Lung (tissue), 12 donors: ENCODE results near the gene NCAN. TPM values are rescaled to one million over a fixed set of nuclear protein-coding genes. Genes with fewer than 3 reads are reported as not detected.

Experiments
- ATAC-seq: fragments of 200-7000 bp; cut with Tn5 transposase; one replicate; pipeline ENCODE4 v1.9.1; 2020; ENCODE audit warnings: moderate number of reproducible peaks; ENCODE audit not compliant: insufficient read depth, low FRiP score
- DNase-seq, 3 donors: peaks; one replicate each; pipeline ENCODE4 v3.0.0-alpha.2; 2013 to 2017
- H3K27ac ChIP-seq, 2 donors: one replicate each; pipeline ENCODE4 v1.5.1; 2013; ENCODE audit warnings: mild to moderate bottlenecking in 2 of 2, moderate library complexity in 2 of 2, control low read depth in 1 of 2, inconsistent platforms in 1 of 2, low read depth in 1 of 2, low read length in 1 of 2
- H3K27me3 ChIP-seq, 3 donors: one replicate each; pipeline ENCODE4 v1.5.1; 2013; ENCODE audit warnings: low read length in 2 of 3; ENCODE audit not compliant: control insufficient read depth in 3 of 3, insufficient read depth in 3 of 3
- H3K36me3 ChIP-seq, 4 donors: one replicate each; pipeline ENCODE4 v1.5.1; 2013; ENCODE audit warnings: low read length in 4 of 4, mild to moderate bottlenecking in 1 of 4, moderate library complexity in 1 of 4; ENCODE audit not compliant: control insufficient read depth in 4 of 4, insufficient read depth in 4 of 4
- H3K4me1 ChIP-seq, 5 donors: one replicate each; pipeline ENCODE4 v1.5.1; 2013; ENCODE audit warnings: low read length in 5 of 5, mild to moderate bottlenecking in 2 of 5, moderate library complexity in 1 of 5; ENCODE audit not compliant: control insufficient read depth in 5 of 5, insufficient read depth in 5 of 5
- H3K4me3 ChIP-seq: one replicate; pipeline ENCODE4 v1.5.1; 2013; ENCODE audit warnings: mild to moderate bottlenecking, control low read depth, moderate library complexity
- H3K9ac ChIP-seq, 2 donors: one replicate each; pipeline ENCODE4 v1.5.1; 2013; ENCODE audit warnings: low read length in 2 of 2, control low read depth in 1 of 2; ENCODE audit not compliant: insufficient read depth in 1 of 2
- H3K9me3 ChIP-seq, 4 donors: one replicate each; pipeline ENCODE4 v1.5.1; 2013; ENCODE audit warnings: low read length in 3 of 4, mild to moderate bottlenecking in 1 of 4, moderate library complexity in 1 of 4; ENCODE audit not compliant: control insufficient read depth in 4 of 4, insufficient read depth in 3 of 4
- CTCF ChIP-seq: IDR thresholded peaks from 2 replicates; pipeline ENCODE4 v1.5.1; 2012; ENCODE audit warnings: mild to moderate bottlenecking; ENCODE audit errors: control extremely low read depth, extremely low read depth
- WGBS, 2 donors: extraction: QIAGEN DNeasy Blood & Tissue Kit; methylation state at CpG; one replicate each; pipeline ENCODE4 v1.1.7; 2013; 5-methylcytosine and 5-hydroxymethylcytosine counted together
- polyA plus RNA-seq, 2 donors: library from polyadenylated mRNA; stranded (reverse); fragments of 200-250 nt; gene quantifications; one replicate each; pipeline ENCODE4 v1.2.1, GENCODE V29; 2013
- total RNA-seq, 2 donors: library from RNA; depleted of rRNA in 1 of 2; stranded (reverse); fragments of >200 nt in 1 of 2; gene quantifications; one replicate each; pipeline ENCODE4 v1.2.1, GENCODE V29; 2014 to 2021
- donor health status: control.
- donor health status: control.
- donor health status: Bipolar disorder and iron deficiency.
- donor health status: healthy.
- donor health status: DM: yes; HTN: yes; CAD: no.

NCAN gene
- total and polyA plus RNA-seq, 4 donors = 0.01 to 0.06 (median 0.03) TPM; not detected in 1

DNA sequence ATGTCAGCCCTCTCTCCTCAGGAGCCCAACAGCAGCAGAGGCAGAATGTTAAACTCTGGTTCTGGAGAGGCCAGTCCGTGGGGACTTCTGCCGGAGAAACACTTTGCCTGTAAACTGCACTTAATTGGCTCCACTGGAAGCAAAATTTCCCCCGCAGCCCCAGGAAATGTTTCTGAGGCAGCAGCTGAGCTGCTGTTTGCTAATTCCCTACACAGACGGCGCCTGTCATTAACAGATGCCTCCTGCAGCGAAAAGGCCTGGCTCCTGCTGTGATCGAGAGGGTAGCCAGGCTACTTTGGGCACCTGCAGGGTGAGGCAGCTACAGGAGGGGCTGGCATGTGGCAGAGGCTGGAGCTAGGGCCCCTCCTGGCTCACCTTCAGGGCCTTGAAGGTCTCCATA lies 66.6 kb downstream of the NCAN start:
- WGBS, 2 donors = 96 to 97% methylated on average over 7 of the region's 7 CpGs
- H3K27ac ChIP-seq = no peak overlapping the region
- no peak for TF ChIP-seq CTCF
- no peak for ATAC-seq
- no peak overlapping the region for H3K4me3 ChIP-seq
- H3K27me3 ChIP-seq = no peaks in the 10 kb centered on the region
- H3K9me3 ChIP-seq = peaks cover 0 to 6% (median 0%) of the 10 kb centered on the region in 4 donors
- H3K9ac ChIP-seq = no peak overlapping the region
- peaks cover 0 to 13% (median 6%) of the 10 kb centered on the region in 5 donors for H3K4me1 ChIP-seq
- DNase-seq = no peak
- peaks cover 4 to 60% (median 12%) of the 10 kb centered on the region in 4 donors for H3K36me3 ChIP-seq

DNA sequence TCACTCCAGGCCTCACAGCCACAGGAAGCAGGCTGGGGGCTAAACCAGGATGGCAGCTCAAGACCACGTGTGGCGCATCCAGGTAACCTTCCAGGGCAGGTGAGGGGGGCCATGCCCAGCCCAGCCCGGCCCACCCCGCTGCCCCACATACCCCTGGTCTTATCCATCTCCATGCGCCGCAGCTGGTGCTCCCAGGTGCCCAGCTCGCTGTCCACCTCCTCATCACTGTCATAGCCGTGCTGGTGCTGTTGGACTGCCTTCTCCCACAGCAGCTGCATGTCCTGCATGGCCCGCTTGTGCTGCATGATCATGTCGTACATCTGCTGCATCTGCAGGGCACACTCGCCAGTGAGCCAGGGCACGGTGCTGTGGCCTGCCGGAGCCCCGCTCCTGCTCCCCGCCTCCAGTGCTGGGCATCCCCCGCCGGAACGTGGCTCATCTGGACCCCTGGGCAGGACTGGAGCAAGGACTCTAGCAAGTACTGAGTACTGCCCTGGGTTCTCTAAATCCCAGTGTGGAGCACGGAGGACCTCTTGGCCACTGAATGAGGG lies 67.4 kb downstream of the NCAN start:
- no peaks in the 10 kb centered on the region for H3K27me3 ChIP-seq
- no peak overlapping the region for H3K9ac ChIP-seq
- WGBS, 2 donors = 93 to 97% methylated on average over 19 of the region's 19 CpGs
- H3K27ac ChIP-seq = no peak overlapping the region
- DNase-seq (no peak), ATAC-seq (no peak)
- H3K4me1 ChIP-seq = peaks cover 0 to 5% (median 2%) of the 10 kb centered on the region in 5 donors
- no peak overlapping the region for H3K4me3 ChIP-seq
- TF ChIP-seq CTCF = no peak
- peaks cover 4 to 66% (median 15%) of the 10 kb centered on the region in 4 donors for H3K36me3 ChIP-seq
- peaks cover 0 to 6% (median 0%) of the 10 kb centered on the region in 4 donors for H3K9me3 ChIP-seq

DNA sequence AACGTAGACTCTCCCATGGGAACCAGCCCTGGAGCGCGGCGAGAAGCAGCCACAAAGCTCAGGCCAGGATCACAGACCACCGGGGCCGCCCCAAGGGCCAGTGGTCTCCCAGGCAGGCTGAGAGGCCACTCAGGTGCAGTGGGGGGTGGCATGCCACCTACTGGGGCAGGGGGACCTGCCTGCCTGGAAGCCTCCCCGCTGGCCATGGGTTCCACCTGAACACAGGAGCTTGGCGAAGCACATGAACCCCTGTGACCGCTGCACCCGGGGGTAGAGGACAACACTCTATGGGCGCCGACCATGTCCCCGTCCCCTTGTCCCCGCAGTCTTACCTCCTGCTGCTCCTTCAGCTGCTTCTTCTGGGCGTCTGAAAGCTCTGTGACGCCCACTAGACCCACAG lies 68.1 kb downstream of the NCAN start:
- ATAC-seq = no peak
- DNase-seq = no peak
- Histone ChIP-seq H3K4me1 (no peaks in the 10 kb centered on the region), H3K9ac (no peak overlapping the region), H3K27me3 (no peaks in the 10 kb centered on the region), H3K27ac (no peak overlapping the region), H3K36me3 (peaks cover 4 to 65% (median 20%) of the 10 kb centered on the region in 4 donors), H3K9me3 (peaks cover 0 to 4% (median under 1%) of the 10 kb centered on the region in 4 donors), H3K4me3 (no peak overlapping the region)
- WGBS, 2 donors = 94 to 99% methylated on average over 15 to 16 of the region's 16 CpGs
- TF ChIP-seq CTCF = no peak

DNA sequence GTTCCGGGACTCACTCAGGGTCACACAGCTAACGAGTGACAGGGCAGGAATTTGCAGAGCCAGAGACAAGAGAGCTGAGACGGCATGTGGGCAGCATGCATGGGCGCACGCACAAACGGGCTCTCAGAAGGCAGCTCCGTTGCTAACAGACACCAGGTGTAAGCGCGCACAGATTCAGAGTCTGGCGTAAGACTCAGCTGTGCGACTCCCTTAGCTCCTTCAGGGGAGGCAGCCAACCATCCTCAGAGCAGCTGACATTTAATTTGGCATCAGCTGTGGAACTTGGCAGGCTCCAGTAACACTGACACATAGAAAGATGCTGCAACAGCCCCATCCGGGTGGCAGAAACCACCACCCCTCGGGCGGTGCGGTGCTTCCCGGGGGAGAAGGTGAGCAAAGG lies 68.8 kb downstream of the NCAN start:
- H3K9ac ChIP-seq = no peak overlapping the region
- no peaks in the 10 kb centered on the region for H3K4me1 ChIP-seq
- H3K4me3 ChIP-seq = no peak overlapping the region
- H3K36me3 ChIP-seq = peaks cover 4 to 60% (median 21%) of the 10 kb centered on the region in 4 donors
- H3K27ac ChIP-seq = no peak overlapping the region
- no peak for ATAC-seq
- no peaks in the 10 kb centered on the region for H3K27me3 ChIP-seq
- DNase-seq = no peak
- H3K9me3 ChIP-seq = peaks cover 0 to 2% (median under 1%) of the 10 kb centered on the region in 4 donors
- no peak for TF ChIP-seq CTCF
- WGBS, 2 donors = 88 to 95% methylated on average over 16 of the region's 16 CpGs
